SK-N-MC (cell line): ENCODE data around the gene WIPF3.

Experiments
- EZH2 ChIP-seq: fragments of 200-600 bp; sonication (generic); IDR thresholded peaks from one replicate; pipeline ENCODE4 v1.6.1; 2017; ENCODE audit warnings: antibody characterized with exemption
- POLR2AphosphoS5 ChIP-seq: IDR thresholded peaks from 2 replicates; pipeline ENCODE4 v1.6.1; 2012; ENCODE audit warnings: mild to moderate bottlenecking, low read depth, low read length, borderline replicate concordance

- no peak for TF ChIP-seq POLR2AphosphoS5
- no peak for TF ChIP-seq EZH2
These were observed 35.9 kb upstream of the WIPF3 start for GRCh38 chr7:29770371-29770770.
